GM19193 (cell line): Measurements from ENCODE around the gene CYBRD1.

Experiments
- POLR2A ChIP-seq: IDR thresholded peaks from 4 replicates; pipeline ENCODE4 v1.6.1; 2011; ENCODE audit not compliant: insufficient read depth, insufficient read length; ENCODE audit errors: extremely low read depth

Gene CYBRD1

GRCh38 chr2:171571721-171572120 lies 49.4 kb downstream of the CYBRD1 start:
- no peak for TF ChIP-seq POLR2A

GRCh38 chr2:171574149-171574795 lies 52.0 kb downstream of the CYBRD1 start:
- TF ChIP-seq POLR2A, result no peak

DNA sequence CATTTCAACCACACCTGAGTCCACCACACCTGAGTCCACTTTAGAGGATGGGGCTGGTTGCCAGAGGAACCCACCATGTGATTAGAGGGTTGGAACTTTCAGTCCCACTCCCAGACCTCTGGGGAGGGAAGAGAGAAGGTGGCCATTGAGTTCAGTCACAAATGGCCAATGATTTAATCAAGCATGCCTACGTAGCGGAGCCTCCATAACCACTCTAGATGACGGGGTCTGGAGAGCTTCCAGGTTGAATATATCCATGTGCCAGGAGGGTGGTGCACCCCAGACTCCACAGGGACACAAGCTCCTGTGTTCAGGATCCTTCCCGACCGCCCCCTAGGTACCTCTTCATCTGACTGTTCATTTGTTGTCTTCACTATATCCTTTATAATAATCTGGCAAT lies 53.3 kb downstream of the CYBRD1 start:
- no peak for TF ChIP-seq POLR2A

- no peak for TF ChIP-seq POLR2A
These were observed 56.0 kb downstream of the CYBRD1 start for GRCh38 chr2:171578127-171578803.

GRCh38 chr2:171579481-171579880 lies 57.2 kb downstream of the CYBRD1 start:
- TF ChIP-seq POLR2A, result no peak

GRCh38 chr2:171583566-171583965 lies 61.3 kb downstream of the CYBRD1 start:
- TF ChIP-seq POLR2A, result no peak

- no peak for TF ChIP-seq POLR2A
These were observed 61.7 kb downstream of the CYBRD1 start for GRCh38 chr2:171584001-171584400.

- TF ChIP-seq POLR2A, result no peak
These were observed 64.9 kb downstream of the CYBRD1 start for GRCh38 chr2:171587132-171587531.

DNA sequence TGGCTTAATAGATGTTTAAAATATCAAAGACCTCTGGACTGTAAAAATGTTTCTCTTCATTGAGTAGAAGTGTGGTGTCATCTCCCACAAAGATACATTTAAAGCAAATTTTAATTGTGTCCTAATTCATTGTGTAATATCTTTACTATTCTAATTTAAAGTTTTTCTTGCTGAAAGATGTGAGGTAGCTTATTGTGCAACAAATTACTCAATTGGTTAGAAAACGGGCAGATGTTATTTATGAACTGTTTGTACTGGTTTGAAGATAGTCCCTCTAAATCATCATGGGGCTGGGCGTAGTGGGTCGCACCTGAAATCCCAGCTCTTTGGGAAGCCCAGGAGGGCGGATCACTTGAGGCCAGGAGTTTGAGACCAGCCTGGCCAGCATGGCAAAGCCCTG lies 65.3 kb downstream of the CYBRD1 start:
- no peak for TF ChIP-seq POLR2A

GRCh38 chr2:171590116-171590515 lies 67.8 kb downstream of the CYBRD1 start:
- TF ChIP-seq POLR2A, result no peak

- TF ChIP-seq POLR2A, result no peak
These were observed 69.8 kb downstream of the CYBRD1 start for GRCh38 chr2:171592036-171592555.

GRCh38 chr2:171595456-171595855 lies 73.2 kb downstream of the CYBRD1 start:
- no peak for TF ChIP-seq POLR2A

DNA sequence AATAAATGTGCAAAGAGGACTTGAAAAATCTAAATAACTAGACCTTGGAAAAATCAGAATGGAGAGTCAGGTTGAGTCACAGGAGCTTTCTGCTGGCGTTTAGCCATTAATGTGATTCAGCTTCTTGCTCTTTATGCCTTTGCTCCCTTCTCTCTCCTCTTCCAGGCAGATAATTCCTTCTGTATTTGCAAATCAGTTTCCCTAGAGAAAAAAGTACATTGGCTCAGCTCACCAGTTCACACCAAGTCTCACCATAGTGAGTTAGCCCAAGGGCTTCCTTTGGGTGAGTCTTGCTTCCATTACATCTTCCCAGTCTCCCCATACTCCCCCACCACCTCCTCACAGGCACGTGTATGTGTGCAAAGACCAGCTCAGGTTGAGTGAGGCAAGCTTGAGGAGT lies 73.6 kb downstream of the CYBRD1 start:
- no peak for TF ChIP-seq POLR2A

DNA sequence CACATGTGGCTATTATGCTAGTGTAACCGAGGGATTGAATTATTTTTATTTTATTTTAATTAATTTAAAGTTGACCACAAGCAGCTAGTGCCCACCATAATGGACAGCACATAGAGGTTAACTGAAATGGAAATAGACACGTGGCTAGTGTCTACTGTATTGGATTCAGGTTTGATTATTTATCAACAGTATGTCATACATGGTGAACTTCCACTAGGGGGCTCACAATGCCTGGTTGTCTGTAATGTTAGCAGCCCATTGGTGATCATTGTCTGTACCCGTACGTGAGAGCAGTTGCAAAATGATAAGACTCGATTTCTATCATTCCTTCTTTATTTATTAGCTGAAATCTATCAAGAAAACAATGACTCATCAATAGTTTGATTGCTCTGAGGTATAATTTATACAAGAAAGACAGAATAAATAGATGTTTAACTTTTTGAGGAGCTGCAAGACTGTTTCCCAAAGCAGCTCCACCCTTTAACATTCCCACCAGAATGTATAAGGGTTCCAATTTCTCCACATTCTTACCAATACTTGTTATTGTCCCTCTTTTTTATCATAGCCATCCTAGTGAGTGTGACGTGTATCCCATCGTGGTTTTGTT lies 76.5 kb downstream of the CYBRD1 start:
- no peak for TF ChIP-seq POLR2A

- no peak for TF ChIP-seq POLR2A
These were observed 77.9 kb downstream of the CYBRD1 start for GRCh38 chr2:171600126-171600525.

DNA sequence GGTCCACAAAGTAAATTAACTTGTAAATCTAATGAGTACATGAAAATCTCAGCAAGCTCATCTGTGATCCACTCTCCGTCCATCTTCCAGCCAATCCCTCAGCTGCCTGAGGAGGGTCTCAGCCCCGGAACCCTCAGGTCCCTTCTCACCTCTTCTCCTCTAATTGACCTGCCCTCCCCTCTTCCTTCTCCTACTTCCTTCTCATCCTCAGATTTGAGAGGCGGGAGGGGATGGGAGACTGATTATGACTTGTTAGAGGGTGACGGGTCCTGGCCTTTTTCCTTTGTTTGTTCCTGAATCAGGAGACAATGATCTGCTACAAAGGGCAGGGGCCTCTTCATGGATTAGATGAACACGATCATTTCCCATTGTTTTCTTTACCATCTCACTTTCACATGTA lies 80.1 kb downstream of the CYBRD1 start:
- no peak for TF ChIP-seq POLR2A
